Fibroblast of mammary gland (primary cell): ENCODE results near the gene ACOXL.
A peak's percentile ranks its signal among the peaks of the same experiment; 100 is the strongest.

Experiments
- DNase-seq: peaks from one replicate; pipeline ENCODE4 v3.0.0-alpha.2; 2010; ENCODE audit warnings: low read depth
- H3K4me3 ChIP-seq: 2 replicates; pipeline ENCODE4 v1.5.1; 2011; ENCODE audit warnings: low read depth, mild to moderate bottlenecking, low read length, moderate library complexity; ENCODE audit not compliant: control insufficient read depth
- TF ChIP-seq, protein P1 (sequence below): conservative IDR thresholded peaks from 2 replicates; pipeline ENCODE4 v1.5.1; 2011; ENCODE audit warnings: low read depth, low read length, inconsistent platforms; ENCODE audit not compliant: control insufficient read depth, insufficient read depth

Gene ACOXL

DNA sequence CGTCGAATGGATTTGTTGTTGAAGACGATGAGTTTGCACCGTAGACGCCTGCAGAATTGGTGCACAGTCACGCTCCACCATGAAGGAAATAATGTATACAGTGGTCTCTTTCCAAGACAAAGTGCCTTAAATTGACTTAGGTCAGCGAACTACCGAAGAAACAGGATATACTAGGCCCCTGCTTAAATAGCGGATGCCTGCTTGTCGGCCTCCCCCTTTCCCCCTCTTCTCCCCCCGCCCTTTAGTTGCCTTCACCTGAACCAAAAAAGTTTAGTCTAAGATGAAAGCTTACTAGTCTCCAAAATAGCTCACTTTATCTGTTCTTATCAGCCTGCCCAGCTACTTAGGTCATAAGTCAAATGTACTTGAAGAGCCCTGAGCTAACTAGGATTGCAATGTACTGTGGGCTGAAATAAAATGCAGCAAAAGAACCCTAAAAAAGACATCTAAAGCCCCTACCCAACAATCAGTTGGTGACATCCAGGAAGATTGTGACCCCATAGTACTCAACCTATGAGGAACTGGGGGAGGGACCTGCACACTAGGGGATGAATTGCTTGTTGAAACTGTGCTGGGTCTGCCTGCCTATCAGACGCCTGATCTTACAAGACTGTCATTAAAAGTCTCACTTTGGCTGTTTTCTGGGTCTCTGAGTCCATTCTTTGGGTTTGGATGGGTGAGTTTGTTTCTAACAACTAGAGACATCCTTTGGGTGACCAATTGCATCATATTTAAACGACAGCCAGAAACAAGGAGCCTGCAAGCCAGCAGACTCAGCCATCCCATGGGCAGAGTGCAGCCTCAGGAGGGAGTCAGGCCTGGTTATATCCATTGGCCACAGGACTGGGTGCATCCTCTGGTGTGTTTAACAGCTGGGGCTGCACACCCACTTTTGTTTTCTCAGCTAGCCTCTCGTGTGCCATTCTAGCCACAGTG lies 14.5 kb downstream of the ACOXL start:
- no peak for DNase-seq
- H3K4me3 ChIP-seq: no peak overlapping the region
- TF ChIP-seq, protein P1, sequence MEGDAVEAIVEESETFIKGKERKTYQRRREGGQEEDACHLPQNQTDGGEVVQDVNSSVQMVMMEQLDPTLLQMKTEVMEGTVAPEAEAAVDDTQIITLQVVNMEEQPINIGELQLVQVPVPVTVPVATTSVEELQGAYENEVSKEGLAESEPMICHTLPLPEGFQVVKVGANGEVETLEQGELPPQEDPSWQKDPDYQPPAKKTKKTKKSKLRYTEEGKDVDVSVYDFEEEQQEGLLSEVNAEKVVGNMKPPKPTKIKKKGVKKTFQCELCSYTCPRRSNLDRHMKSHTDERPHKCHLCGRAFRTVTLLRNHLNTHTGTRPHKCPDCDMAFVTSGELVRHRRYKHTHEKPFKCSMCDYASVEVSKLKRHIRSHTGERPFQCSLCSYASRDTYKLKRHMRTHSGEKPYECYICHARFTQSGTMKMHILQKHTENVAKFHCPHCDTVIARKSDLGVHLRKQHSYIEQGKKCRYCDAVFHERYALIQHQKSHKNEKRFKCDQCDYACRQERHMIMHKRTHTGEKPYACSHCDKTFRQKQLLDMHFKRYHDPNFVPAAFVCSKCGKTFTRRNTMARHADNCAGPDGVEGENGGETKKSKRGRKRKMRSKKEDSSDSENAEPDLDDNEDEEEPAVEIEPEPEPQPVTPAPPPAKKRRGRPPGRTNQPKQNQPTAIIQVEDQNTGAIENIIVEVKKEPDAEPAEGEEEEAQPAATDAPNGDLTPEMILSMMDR: no peak

DNA sequence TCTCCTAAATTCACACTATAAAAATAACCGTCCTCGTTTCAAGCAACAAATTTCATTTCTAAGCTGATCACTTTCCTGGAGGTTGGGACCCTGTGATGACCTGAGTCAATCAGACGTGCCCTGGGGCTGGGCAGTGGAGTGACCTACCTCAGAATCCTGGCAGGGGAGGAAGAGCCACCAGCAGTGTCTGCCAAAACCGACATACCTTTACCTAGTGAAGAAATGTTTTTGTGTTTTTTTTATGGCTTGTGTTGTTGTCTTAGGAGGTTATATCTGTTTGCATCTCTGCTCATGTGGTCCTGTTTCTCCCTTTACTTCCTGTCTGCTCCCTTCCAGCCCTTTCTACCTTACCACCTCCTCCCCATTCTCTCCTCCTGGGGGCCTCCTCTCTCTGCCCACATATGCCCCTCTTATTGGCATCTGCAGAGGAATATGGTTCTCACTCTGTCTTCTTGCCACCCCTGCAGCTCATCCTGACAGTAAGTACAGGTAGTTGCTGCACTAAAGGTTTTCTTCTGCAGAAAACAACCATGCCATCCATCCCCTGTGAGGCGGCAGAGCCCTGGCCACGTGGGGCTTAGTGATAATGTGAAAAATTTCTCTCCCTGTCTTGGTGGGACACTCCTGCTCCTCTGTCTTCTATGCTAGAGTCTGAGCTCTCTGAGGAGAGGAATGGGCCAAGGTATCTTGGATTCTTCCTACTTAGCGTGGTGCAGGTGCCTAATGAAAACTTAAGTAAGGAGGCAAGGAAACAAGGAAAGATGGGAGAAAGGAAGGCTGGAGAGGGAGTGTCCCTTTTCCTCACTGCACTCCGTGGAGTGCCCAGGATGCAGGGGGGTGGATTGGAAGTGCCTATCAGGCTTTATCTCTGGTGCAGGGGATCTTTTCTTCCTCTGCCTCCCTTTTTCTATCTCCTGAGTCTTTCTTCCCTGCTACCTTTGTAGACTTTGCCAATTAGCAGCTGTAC lies 15.4 kb downstream of the ACOXL start:
- TF ChIP-seq, protein P1: no peak
- DNase-seq: no peak
- H3K4me3 ChIP-seq: no peak overlapping the region

DNA sequence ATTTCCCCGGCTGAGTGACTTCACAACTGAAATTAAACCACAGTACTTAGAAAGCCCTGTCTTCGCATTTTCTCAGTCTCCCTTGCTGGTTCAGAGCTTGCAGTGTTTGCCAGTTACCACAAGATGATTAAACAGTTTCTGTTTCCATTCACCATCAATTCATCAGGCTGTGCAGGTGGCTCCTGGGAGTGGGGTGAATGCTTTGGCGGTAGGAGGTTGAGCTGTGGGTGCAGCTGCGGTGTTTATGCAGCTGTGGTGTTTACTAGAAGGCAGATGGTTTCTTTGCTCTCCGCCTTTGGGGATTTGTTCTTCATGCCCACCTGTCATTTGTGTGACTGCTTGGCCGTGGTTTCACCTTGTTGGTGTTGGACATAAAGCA lies 16.1 kb downstream of the ACOXL start:
- H3K4me3 ChIP-seq: no peak overlapping the region
- TF ChIP-seq, protein P1: no peak
- DNase-seq: no peak

DNA sequence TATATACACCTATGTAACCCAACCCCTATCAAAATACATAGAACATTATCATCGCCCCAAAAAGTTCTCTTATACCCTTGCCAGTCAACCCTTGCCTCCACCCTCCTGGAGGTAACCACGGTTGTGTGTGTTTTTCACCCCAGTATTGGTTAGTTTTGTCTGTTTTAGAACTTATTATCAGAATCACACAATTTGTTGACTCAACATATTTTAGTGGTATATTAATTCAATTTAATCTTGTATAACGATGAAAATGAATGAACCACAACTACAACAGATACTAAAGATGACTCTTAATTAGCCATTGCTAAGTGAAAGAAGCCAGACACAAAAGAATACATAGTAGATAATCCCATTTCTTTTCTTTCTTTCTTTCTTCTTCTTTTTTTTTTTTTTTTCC lies 19.3 kb downstream of the ACOXL start:
- TF ChIP-seq, protein P1: no peak
- DNase-seq: no peak
- H3K4me3 ChIP-seq: no peak overlapping the region

DNA sequence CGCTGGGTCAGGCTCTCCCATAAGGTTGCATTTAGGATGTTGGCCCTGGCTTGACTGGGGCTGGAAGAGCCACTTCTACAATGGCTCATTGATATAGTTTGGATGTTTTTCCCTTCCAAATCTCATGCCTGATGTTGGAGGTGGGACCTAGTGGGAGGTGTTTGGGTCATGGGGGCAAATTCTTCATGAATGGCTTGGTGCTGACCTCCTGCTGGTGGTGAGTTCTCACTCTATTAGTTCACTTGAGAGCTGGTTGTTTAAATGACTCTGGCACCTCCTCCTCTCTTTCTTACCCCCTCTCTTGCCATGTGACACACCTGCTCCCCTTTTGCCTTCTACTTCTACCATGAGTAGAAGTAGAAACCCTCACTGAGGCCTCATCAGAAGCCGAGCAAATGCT lies 20.5 kb downstream of the ACOXL start:
- TF ChIP-seq, protein P1: no peak
- no peak for DNase-seq
- H3K4me3 ChIP-seq: no peak overlapping the region

DNA sequence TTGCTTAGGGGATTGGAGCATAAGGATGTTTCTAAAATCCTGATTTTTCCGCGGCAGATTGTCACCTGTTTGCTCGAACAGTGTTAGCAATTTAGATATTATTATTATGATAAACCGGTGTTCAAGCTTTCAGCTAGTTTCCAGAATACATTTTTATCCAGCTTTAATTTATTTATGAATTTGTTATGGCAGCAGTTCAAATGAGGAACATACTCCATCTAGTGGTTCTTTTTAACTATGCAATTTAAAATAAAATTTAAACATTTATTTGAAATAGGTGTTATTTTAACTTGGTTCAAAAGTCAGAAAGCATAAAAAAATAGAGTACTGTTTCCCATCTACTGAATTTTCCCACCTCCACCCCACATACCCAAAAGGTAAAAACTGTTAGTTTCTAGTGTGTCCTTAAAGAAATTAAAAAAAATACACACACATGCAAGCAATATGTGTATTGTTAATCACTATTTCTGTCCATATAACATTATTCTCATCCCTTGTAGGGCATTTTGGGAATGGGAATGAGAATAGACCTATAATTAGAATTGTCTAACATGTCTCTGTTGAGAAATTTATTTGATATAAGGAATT lies 23.2 kb downstream of the ACOXL start:
- TF ChIP-seq, protein P1: peak; percentile 49
- no peak overlapping the region for H3K4me3 ChIP-seq
- DNase-seq: peak; percentile 19
